Pancreas (tissue), 10 donors: ENCODE results near the gene MACROH2A1. TPM values are rescaled to one million over a fixed set of nuclear protein-coding genes. Genes with fewer than 3 reads are reported as not detected.

ENCODE experiments used
- ATAC-seq, 4 donors: fragments of 200-7000 bp; cut with Tn5 transposase; one replicate each; pipeline versions ENCODE4 v1.8.0 to v1.9.1; 2020; ENCODE audit warnings: mild to moderate bottlenecking in 4 of 4, moderate library complexity in 4 of 4
- DNase-seq, 6 donors: peaks; one replicate each; pipeline ENCODE4 v3.0.0-alpha.2; 2020
- FAIRE-seq: peaks from 2 replicates; lab custom pipeline; 2012; peaks lifted over from hg19 to GRCh38; lab: Jason Lieb, UNC
- H3K27ac ChIP-seq, 4 donors: fragments of 200-600 bp; sonication (generic); 1 replicate in 3 of 4; 2 replicates in 1 of 4; pipeline versions ENCODE4 v1.5.0 to v1.8.0; 2020
- H3K27me3 ChIP-seq, 4 donors: fragments of 200-600 bp; one replicate each; pipeline ENCODE4 v1.8.0; 2021
- H3K36me3 ChIP-seq, 3 donors: fragments of 200-600 bp; sonication (generic) in 1 of 3; one replicate each; pipeline versions ENCODE4 v1.5.0 to v1.8.0; 2020 to 2021
- H3K4me1 ChIP-seq, 3 donors: fragments of 200-600 bp; one replicate each; pipeline ENCODE4 v1.8.0; 2021
- H3K4me3 ChIP-seq, 4 donors: fragments of 200-600 bp; sonication (generic) in 2 of 4; one replicate each; pipeline versions ENCODE4 v1.5.0 to v1.8.0; 2020 to 2021
- H3K9me3 ChIP-seq, 4 donors: fragments of 200-600 bp; one replicate each; pipeline ENCODE4 v1.8.0; 2021
- WGBS, 2 donors: extraction: QIAGEN DNeasy Blood & Tissue Kit; methylation state at CpG; one replicate each; pipeline ENCODE4 v1.1.7; 2013; 5-methylcytosine and 5-hydroxymethylcytosine counted together
- intact Hi-C, 3 donors: fragments of 100-400 bp; cut with DNase I; formaldehyde crosslinking; loops; one replicate each; pipeline versions ENCODE4 v1.11.1 to v1.14.2; 2022
- polyA plus RNA-seq, 2 donors: library from polyadenylated mRNA; stranded (reverse); fragments of 200-250 nt; gene quantifications; one replicate each; pipeline ENCODE4 v1.2.3, GENCODE V29; 2013
- total RNA-seq, 6 donors: library from RNA; stranded (reverse); fragmentation: NEBNext Ultra II Directional in 4 of 6; extraction: Animal tissue kit (Norgen Biotek cat#: 25700) in 4 of 6; gene quantifications; one replicate each; pipeline versions ENCODE4 v1.2.1 to v1.2.4, GENCODE V29; 2021 to 2023
- TF ChIP-seq, protein P1 (sequence below), 4 donors: fragments of 200-600 bp; sonication (generic) in 3 of 4; IDR thresholded peaks; one replicate each; pipeline versions ENCODE4 v1.5.0 to v1.8.0; 2021; ENCODE audit warnings: antibody characterized with exemption in 4 of 4
- donor health status: healthy with polysubstance abuse.
- donor health status: DM: no; HTN: no; CAD: no; lungs with moderate emphysema.
- donor health status: DM: no; HTN: no; CAD: no.
- donor health status: control.
- donor health status: control.
- donor health status: Bipolar disorder and iron deficiency.
- donor health status: DM: yes; HTN: yes; CAD: no.
- donor health status: DM: no; HTN: no; CAD: no.
- donor health status: DM: no; HTN: no; CAD: no.
- donor health status: DM: yes; HTN: yes; CAD: no.

The MACROH2A1 gene
- total and polyA plus RNA-seq, 8 donors: 25.7 to 72.1 (median 43.7) TPM

DNA sequence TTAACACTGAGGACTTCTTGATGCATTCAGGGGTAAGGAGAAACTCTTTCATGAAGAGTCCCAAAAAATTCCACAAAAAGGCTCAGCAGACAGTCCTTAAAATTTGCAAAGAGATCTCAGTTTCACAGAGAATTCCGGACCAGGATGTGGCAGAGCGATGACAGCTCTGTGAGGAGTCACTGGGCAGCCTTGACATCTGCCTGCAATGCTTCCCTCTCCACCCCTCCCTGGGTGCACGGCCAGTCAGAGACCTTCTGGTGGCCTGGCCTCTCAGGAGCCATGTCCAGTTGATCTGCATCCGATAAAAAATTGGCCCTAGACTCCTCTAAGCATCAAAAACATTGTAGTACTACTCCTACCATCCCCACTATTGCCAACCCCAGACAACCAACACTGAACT is 76.8 kb downstream of the MACROH2A1 start:
- WGBS, 2 donors: 77 to 80% methylated on average over 4 of the region's 4 CpGs
- no peak overlapping the region for H3K4me3 ChIP-seq
- intact Hi-C loops: no loop called here
- ATAC-seq: no peak
- H3K9me3 ChIP-seq: no peaks in the 10 kb centered on the region
- H3K36me3 ChIP-seq: no peaks in the 10 kb centered on the region
- FAIRE-seq: no peak
- TF ChIP-seq, protein P1, sequence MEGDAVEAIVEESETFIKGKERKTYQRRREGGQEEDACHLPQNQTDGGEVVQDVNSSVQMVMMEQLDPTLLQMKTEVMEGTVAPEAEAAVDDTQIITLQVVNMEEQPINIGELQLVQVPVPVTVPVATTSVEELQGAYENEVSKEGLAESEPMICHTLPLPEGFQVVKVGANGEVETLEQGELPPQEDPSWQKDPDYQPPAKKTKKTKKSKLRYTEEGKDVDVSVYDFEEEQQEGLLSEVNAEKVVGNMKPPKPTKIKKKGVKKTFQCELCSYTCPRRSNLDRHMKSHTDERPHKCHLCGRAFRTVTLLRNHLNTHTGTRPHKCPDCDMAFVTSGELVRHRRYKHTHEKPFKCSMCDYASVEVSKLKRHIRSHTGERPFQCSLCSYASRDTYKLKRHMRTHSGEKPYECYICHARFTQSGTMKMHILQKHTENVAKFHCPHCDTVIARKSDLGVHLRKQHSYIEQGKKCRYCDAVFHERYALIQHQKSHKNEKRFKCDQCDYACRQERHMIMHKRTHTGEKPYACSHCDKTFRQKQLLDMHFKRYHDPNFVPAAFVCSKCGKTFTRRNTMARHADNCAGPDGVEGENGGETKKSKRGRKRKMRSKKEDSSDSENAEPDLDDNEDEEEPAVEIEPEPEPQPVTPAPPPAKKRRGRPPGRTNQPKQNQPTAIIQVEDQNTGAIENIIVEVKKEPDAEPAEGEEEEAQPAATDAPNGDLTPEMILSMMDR (IDR thresholded peaks at IDR 0.05): no peak
- H3K4me1 ChIP-seq: no peaks in the 10 kb centered on the region
- no peak for DNase-seq
- no peak overlapping the region for H3K27ac ChIP-seq
- H3K27me3 ChIP-seq: no peaks in the 10 kb centered on the region

DNA sequence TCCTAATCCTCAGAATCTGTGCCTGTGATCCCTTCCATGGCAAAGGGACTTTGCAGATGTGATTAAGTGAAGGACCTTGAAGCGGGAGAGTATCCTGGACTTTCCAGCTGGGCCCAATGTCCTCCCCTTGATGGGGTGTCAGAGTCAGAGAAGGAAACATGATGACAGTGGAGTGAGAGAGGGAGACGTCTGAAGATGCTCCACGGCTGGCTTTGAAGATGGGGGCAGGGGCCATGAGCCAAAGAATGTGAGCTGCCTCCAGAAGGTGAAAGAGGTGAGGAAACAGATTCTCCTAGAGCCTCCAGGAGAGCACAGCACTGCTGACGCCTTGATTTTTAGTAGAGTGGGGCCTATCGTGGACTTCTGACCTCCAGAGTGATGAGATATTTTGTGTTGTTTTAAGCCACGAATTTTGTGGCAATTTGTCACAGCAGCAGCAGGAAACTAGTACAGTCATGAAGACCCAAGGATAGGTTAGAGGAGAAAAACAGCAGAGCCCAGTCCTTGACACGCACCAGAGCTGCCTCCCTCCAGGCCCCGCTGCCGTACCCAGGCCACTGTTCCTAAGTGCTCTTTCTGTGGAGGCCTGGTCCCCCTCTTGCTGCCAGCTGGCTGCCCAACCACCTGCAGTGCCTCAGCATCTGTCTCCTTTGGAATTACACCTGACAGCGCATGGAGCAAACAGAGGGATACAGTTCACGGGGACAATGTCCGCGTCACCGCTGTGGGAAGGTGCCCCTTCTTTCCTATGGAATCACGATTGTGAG is 78.1 kb downstream of the MACROH2A1 start:
- no peaks in the 10 kb centered on the region for H3K27me3 ChIP-seq
- FAIRE-seq: no peak
- intact Hi-C loops: no loop called here
- no peak overlapping the region for H3K27ac ChIP-seq
- H3K4me3 ChIP-seq: no peak overlapping the region
- no peak for ATAC-seq
- H3K9me3 ChIP-seq: no peaks in the 10 kb centered on the region
- no peak for DNase-seq
- H3K36me3 ChIP-seq: no peaks in the 10 kb centered on the region
- H3K4me1 ChIP-seq: no peaks in the 10 kb centered on the region
- whole genome bisulfite sequencing, 2 donors: 80 to 81% methylated on average over 15 of the region's 15 CpGs
- TF ChIP-seq, protein P1 (IDR thresholded peaks at IDR 0.05): no peak

DNA sequence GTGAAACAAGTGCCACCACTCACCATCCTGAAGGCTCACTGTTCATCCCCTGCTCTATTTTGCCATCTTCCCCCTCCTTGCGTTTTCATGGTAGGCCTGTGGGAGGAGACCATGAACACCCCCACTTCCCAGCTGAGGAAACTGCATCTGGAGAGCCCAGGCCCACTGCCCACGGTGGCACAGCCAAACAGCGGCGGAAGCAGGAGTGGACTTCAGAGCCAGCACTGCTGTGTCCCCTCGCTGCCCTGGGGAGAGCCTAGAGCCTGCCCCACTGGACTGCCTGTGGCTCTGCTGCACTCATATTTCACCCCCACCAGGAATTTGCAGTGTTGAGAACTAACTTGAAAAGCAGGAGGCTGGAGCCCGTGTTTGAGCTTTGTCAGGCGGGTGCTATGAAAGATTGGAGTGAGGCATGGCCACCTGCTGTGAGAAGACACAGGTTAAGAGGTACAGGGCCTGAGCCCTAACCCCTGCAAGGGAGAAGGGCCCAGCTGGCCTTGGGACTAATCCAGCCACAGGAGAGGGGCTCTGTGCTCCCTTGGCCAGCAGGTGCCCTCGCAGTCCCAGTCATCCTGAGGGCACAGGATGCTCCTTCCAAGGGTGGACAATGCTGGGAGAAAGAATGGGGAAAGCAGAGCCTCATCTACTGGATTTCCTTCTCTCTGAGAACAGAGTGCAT is 79.0 kb downstream of the MACROH2A1 start:
- DNase-seq (no peak), ATAC-seq (no peak), FAIRE-seq (no peak)
- Histone ChIP-seq H3K4me3 (no peak overlapping the region), H3K27ac (no peak overlapping the region), H3K27me3 (no peaks in the 10 kb centered on the region), H3K9me3 (no peaks in the 10 kb centered on the region), H3K4me1 (no peaks in the 10 kb centered on the region), H3K36me3 (no peaks in the 10 kb centered on the region)
- WGBS, 2 donors: 59 to 65% methylated on average over 8 of the region's 8 CpGs
- TF ChIP-seq, protein P1 (IDR thresholded peaks at IDR 0.05): no peak
- intact Hi-C loops: no loop called here

DNA sequence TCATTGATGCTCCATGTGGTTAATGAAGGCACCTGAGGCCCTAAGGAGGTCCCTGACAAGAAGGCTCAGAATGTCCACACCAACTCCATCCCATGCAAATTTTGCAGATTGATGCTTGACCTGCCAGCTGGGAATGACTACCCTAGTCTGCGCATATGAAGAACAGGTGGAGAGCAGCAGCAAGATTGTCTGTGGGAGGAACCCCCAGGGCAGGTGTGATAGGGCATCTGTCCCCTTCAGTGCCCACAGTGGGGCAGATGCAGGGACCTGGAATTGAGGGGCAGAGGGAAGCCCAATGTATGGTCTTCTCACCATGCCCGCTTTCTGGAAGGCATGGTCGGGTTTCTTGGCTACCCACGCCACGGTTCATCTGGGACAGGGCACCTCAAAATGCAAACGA is 79.6 kb downstream of the MACROH2A1 start:
- 87 to 92% methylated on average over 6 of the region's 6 CpGs for WGBS, 2 donors
- Histone ChIP-seq H3K27me3 (no peaks in the 10 kb centered on the region), H3K4me1 (no peaks in the 10 kb centered on the region), H3K27ac (no peak overlapping the region), H3K9me3 (no peaks in the 10 kb centered on the region), H3K4me3 (no peak overlapping the region), H3K36me3 (no peaks in the 10 kb centered on the region)
- no peak for DNase-seq
- intact Hi-C loops: no loop called here
- no peak for FAIRE-seq
- TF ChIP-seq, protein P1 (IDR thresholded peaks at IDR 0.05): no peak
- ATAC-seq: no peak

DNA sequence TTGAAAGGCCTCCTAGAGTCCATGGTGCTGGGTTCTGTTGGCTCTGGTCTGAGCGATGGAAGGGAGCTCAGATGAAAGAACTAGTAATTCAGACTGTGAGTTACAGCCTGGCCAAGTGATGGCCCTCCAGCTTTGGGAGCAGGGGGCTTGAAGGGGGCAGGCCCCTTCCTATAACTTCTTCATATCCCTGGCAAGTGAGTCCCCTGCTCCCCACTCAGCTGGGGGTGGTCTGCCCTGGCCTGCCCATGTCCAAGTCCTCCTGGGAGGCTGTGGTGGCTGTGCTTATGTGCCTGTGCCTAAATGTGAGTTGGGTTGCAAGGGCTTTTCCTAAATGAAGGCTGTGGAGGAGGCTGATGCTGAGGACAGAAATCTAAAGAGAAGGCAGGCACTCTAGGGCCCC is 80.1 kb downstream of the MACROH2A1 start:
- intact Hi-C loops: no loop called here
- 82 to 100% methylated on average over 1 of the region's 1 CpG for WGBS, 2 donors
- no peak for DNase-seq
- Histone ChIP-seq H3K27ac (no peak overlapping the region), H3K4me3 (no peak overlapping the region), H3K27me3 (no peaks in the 10 kb centered on the region), H3K36me3 (no peaks in the 10 kb centered on the region), H3K9me3 (no peaks in the 10 kb centered on the region), H3K4me1 (no peaks in the 10 kb centered on the region)
- ATAC-seq: no peak
- TF ChIP-seq, protein P1 (IDR thresholded peaks at IDR 0.05): no peak
- no peak for FAIRE-seq
